Hippocampal formation (tissue), 2 donors: ENCODE measurements around the gene MYADML2.
A peak's percentile ranks its signal among the peaks of the same experiment; 100 is the strongest.
"Not testable (repeated sequence)": the region's sequence is repeated elsewhere in the genome, so short reads cannot be mapped to it uniquely, and the experiment has no call there.

Experiments
- DNase-seq, 2 donors: peaks; one replicate each; lab custom pipeline; 2025; lab: John Stamatoyannopoulos, UW

Gene MYADML2

GRCh38 chr17:81958633-81959342 is 11.8 kb upstream of the MYADML2 start:
- no peak for DNase-seq

- no peak for DNase-seq
Observed at GRCh38 chr17:81957691-81958432, 10.8 kb upstream of the MYADML2 start.

GRCh38 chr17:81956607-81957589 is 9.9 kb upstream of the MYADML2 start:
- no peak for DNase-seq

- no peak for DNase-seq
Observed at GRCh38 chr17:81955756-81956544, 8.9 kb upstream of the MYADML2 start.

GRCh38 chr17:81955058-81955681 is 8.1 kb upstream of the MYADML2 start:
- no peak for DNase-seq

- DNase-seq = no peak
Observed at GRCh38 chr17:81954131-81955057, 7.4 kb upstream of the MYADML2 start.

GRCh38 chr17:81953443-81953842 is 6.4 kb upstream of the MYADML2 start:
- not testable (repeated sequence) for DNase-seq

GRCh38 chr17:81952792-81953228 is 5.8 kb upstream of the MYADML2 start:
- no peak for DNase-seq

GRCh38 chr17:81951785-81952684 is 5.0 kb upstream of the MYADML2 start:
- no peak for DNase-seq

- no peak for DNase-seq
Observed at GRCh38 chr17:81950501-81950900, 3.5 kb upstream of the MYADML2 start.

GRCh38 chr17:81948635-81949378 is 1.8 kb upstream of the MYADML2 start:
- no peak for DNase-seq

GRCh38 chr17:81944858-81945257 is 2.2 kb downstream of the MYADML2 start:
- DNase-seq = no peak

GRCh38 chr17:81942167-81942553 is 4.9 kb downstream of the MYADML2 start:
- no peak for DNase-seq

GRCh38 chr17:81941484-81942166 is 5.4 kb downstream of the MYADML2 start:
- no peak for DNase-seq

- DNase-seq = no peak
Observed at GRCh38 chr17:81940538-81941483, 6.2 kb downstream of the MYADML2 start.

GRCh38 chr17:81939881-81940385 is 7.1 kb downstream of the MYADML2 start:
- peak; percentile 55 to 61 for DNase-seq
